NCI-H82 (cell line): Measurements from ENCODE around the gene ATXN7.

Experiments
- DNase-seq: peaks from one replicate; lab custom pipeline; 2025; lab: John Stamatoyannopoulos, UW

The ATXN7 gene

DNA sequence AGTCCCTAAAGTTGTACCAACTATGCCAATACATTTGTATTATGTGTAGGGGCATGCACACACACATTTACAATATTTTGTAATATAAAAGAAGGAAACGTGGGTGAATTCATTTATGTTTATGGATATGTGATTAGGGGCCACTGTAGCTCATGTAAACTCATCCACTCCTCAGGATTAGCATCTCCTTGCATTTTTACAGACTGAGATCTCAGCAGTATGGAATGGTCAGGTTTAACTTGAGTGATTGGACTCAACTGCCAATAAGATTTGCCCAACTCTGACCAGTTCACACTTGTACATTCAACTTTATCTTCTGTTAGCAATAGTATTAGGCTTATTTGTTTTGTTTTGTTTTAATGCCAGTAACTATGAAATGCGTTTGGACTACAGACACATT, 123.2 kb downstream of the ATXN7 start:
- DNase-seq, result no peak

- DNase-seq, result no peak
Measured at GRCh38 chr3:63988943-63989342, 125.3 kb downstream of the ATXN7 start.

- DNase-seq, result no peak
Measured at GRCh38 chr3:63990204-63990603, 126.5 kb downstream of the ATXN7 start.

GRCh38 chr3:63990733-63991132, 127.1 kb downstream of the ATXN7 start:
- no peak for DNase-seq

DNA sequence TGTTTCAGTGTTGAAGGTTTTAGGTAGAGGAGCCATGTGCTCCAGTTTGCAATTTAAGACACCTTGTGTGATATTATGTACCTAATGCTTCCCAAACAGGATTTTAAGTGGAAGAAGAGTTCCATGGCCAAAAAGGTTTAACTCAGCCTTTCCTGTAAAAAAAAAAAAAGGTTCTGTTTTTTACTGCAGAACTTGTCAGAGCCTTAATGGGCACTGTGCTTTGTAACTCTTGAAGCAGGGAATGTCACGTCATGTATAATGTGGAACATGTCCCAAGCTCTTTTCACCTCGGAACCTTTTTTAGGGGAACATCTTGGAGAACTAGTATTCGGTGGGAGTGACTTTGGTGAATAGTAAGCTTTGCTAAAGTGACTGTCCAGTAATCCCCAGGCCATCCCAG, 128.0 kb downstream of the ATXN7 start:
- no peak for DNase-seq

GRCh38 chr3:63992516-63993209, 129.0 kb downstream of the ATXN7 start:
- no peak for DNase-seq

DNA sequence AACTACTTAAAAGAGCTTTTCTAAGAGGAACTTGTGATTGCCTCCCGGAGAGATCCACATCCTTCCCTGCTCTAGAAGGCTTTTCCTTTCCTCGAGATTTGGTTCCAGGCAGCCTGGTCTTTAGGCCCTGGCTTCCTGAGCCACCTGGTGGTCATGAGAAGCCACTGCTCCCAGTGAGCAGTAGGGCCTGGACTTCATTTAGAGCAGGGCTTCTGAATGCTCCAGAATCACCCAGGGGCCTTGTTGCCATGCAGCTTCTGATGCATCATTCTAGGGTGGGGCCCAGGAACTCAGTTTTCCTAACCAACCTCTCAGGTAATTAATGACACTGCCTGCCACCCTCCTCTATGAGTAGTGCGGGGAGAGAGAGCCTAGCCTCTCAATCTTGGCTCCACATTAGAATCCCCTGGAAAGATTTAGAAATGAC, 130.0 kb downstream of the ATXN7 start:
- DNase-seq, result peak; percentile 87

- peak; percentile 47 for DNase-seq
Measured at GRCh38 chr3:63995086-63995485, 131.4 kb downstream of the ATXN7 start.

- no peak for DNase-seq
Measured at GRCh38 chr3:63998852-63999754, 135.4 kb downstream of the ATXN7 start.

DNA sequence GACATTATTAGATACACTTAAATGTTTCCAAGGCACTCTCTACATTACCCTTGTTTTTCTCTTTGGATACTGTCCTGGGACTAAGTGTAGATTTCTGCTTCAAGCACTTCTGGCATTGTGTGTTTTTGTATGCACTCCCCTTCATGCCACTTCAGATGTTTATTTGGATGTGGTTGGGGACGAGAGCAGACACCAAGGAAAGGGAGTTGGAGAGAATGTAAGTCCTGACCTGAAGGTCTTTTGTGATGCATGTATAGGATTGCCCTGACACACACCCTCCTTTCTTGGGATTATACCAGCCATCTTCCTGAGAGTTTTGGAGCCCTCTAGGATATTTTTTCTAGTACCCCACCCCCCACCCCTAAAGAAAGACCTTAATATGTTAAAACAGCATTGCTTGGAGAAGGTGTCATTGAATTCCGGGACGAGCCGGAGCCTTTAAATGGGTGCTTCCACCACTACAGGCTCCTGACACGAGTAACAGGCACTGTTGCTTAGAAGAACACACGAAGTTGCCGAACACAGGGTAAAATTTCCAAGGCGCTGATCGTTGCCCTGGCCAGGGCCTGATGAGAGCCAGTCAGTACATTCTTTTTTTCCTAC, 136.9 kb downstream of the ATXN7 start:
- DNase-seq, result no peak

GRCh38 chr3:64002233-64002632, 138.6 kb downstream of the ATXN7 start:
- DNase-seq, result no peak

DNA sequence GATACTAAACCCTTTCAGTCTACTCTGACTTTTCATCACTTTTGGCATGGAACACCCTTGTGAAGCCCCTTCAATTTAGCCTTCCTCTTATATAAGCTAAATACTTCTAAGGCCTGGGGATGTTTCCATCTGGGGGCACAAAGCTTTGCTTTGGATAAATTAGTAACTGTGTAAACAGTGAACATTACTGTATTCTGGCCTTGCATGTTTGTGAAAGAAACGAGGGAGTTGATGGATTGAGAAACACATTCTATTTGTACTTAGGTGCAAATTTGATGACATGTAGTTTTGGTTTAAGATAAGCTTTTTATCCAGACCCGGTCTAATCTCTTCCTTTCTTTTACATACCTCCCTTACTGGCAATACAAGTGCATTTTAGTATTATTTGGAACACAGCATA, 139.9 kb downstream of the ATXN7 start:
- no peak for DNase-seq

- no peak for DNase-seq
Measured at GRCh38 chr3:64008017-64008416, 144.3 kb downstream of the ATXN7 start.

DNA sequence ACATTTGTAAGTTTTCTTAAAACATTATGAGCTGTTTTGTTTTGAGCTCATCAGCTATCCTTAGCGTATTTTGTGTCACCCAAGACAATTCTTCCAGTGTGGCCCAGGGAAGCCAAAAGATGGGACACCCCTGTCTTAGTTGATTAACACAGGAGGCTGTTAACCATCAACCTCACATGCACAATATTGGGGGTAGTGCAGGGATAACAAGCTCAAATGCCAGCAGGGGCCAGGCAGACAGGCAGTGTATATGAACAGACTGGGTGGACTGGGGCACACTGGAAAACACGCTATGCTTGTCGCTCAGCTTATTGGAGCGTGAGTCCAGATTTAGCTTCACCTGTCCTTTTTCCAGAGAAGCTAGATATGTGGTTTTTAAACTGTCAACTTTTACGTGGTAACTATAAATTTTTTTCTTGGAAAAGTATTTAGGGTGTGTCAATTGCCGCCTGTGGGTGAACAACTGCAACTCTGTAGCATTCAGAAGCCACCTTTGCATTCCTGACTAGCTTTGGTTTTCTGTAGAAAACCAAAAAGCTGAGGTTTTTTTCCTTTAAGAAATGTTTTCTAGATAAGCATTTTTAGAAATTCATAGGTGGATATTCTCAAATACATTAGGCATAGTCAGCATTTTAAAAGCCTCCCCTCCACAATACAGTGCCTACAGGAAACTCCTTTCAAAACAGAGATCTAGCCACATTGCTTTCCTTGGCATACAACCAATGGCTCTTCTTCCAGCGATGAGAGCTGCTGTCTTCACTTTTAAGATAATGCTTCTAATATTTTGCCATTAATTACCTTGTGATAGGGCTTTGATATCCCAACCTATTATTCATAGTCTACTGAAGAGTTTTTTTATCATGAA, 145.1 kb downstream of the ATXN7 start:
- no peak for DNase-seq

DNA sequence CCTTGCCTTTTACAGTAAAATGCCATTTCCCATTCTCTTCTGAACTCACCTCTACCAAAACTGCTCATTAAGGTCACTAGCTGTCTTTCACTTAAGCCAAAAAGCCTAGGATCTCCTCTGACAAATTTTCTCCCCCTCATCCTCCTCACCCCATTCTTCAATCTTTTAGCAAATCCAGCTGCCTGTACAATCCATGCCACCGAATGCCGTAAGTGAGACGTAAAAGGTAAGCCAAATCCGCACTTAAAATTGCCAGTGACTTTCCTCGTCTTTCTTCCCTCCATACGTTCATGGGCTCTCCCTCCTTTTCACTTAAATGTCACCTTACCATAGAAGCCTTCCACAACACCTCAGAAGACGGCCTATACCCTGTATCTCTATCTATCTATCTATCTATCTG, 145.9 kb downstream of the ATXN7 start:
- DNase-seq, result no peak

- no peak for DNase-seq
Measured at GRCh38 chr3:64010199-64010598, 146.5 kb downstream of the ATXN7 start.

DNA sequence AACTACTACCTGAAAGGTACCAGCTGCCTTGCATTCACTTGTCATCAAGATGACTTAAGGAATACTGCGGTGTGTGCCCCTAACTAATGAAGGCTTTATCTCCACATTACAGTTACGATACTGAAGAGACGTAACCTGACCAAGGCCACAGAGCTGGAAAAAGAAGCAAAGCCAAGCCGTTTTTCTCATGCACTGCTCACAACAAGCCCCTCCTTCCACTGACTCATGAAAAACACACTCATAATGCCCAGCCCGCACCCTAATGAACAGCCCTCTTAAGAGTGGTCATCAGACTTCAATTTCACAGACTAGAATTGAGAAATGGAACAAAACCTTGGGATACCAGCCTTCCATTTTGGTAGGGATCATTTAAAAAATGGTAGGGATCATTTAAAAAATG, 148.0 kb downstream of the ATXN7 start:
- DNase-seq, result no peak

DNA sequence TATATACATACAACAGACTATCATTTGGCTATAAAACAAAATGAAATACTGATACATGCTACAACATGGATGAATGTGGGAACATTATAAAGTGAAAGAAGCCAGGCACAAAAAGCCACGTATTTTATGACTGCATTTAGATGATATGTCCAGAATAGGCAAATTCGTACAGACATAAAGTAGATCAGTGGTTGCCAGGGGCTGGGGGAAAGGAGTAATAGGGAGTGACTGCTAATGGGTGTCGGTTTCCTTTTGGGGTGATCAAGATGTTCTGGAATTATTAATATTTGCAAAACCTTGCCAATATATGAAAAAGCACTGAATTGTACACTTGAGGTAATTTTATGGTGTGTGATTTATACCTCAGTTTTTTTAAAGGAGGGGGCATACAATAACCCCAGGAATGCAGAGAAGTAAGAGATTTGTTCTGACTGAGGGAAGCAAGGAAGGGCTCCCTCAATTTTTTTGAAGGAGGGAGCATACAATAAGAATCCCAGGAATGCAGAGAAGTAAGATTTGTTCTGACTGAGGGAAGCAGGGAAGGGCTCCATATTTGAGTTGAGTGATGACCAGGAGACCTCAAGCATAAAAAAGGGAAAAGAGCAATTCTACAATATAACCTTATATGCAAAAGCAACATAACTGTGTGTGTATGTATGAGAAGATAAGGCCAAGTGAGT, 153.4 kb downstream of the ATXN7 start:
- DNase-seq, result no peak

GRCh38 chr3:64019271-64019670, 155.6 kb downstream of the ATXN7 start:
- DNase-seq, result no peak

DNA sequence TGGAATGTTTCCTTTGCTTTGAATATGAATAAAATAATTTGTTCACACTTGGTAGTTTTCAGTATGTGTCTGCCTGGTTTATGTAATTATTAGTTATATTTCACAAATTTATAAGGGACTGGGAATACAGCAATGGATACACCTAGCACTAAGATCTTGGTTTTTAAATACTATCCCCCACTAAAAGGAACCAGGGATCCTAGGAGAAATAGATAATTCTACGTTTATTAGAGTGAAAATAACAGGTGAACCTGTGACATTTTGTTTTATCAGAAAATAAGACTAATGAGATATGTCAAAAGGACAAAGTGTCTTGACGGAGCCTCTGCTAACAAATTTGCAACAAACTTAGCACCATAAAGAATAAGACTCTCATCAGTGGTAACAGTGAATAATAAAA, 156.2 kb downstream of the ATXN7 start:
- DNase-seq, result no peak

DNA sequence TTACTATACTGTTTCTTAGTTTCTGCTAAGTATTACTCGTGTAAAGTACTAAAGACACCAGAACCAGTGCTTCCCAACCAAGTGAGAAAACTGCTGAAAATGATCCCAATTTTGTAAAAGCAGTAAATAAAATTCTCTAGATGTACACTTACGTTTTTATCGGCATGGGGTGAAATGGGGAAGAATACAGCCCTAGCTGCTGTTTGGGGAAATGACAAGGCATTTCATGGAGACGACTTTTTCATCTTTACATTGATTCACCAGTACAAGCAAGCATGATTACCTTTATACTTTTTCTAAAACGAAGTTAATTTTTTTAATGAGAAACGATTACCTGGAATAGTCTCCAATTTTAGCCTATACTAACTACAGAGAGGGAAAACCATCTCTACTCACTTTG, 158.3 kb downstream of the ATXN7 start:
- DNase-seq, result no peak
